ENCODE results near the gene AP1AR. TPM values are rescaled to one million over a fixed set of nuclear protein-coding genes. Genes with fewer than 3 reads are reported as not detected.

AP1AR gene
- total and polyA plus RNA-seq, 2 donors (not counting 3 experiments of a cell fraction or from before 2014, with no cell fraction given): 6.6 to 18.6 TPM

GRCh38 chr4:112185334-112185733 lies 46.3 kb upstream of the AP1AR start:
- ChIA-PET POLR2A (no interaction called here), CTCF (interaction anchor here (1.1 kb wide), 1 partner anchor 8 kb away, joined by 3 read pairs; no protein-coding TSS in a partner anchor)
- H3K79me2 ChIP-seq (ENCODE audit: control insufficient read depth, insufficient read depth, low read length): peaks cover 8% of the 10 kb centered on the region
- FAIRE-seq (no peak), DNase-seq (ENCODE audit: low read depth, low spot score) (no peak)
- no peaks in the 10 kb centered on the region for H3K4me1 ChIP-seq (ENCODE audit: control insufficient read depth, extremely low read depth, insufficient read depth, low read length)
- no peak for TF ChIP-seq CTCF (IDR thresholded peaks at IDR 0.05; ENCODE audit: extremely low read depth in 1 of 2, insufficient read depth in 1 of 2, low read depth in 1 of 2, low read length in 2 of 2)
- no peak for TF ChIP-seq POLR2A (IDR thresholded peaks at IDR 0.05; ENCODE audit: low read depth, low read length)
- no peak for TF ChIP-seq POLR2AphosphoS5 (IDR thresholded peaks at IDR 0.05; ENCODE audit: insufficient read depth, low read depth, low read length)
- TF ChIP-seq FOS (IDR thresholded peaks at IDR 0.05; ENCODE audit: borderline replicate concordance, insufficient read depth, low read length): no peak
- no peak for TF ChIP-seq EZH2 (IDR thresholded peaks at IDR 0.05; ENCODE audit: borderline replicate concordance, low read depth, low read length, severe bottlenecking)
- TF ChIP-seq GATA2 (IDR thresholded peaks at IDR 0.05; ENCODE audit: insufficient read depth, insufficient read length, low read depth, low read length): no peak
- no peak for TF ChIP-seq JUN (IDR thresholded peaks at IDR 0.05; ENCODE audit: borderline replicate concordance, insufficient read depth, insufficient read length, low read depth)
- no peak for TF ChIP-seq MYC (IDR thresholded peaks at IDR 0.05; ENCODE audit: low read depth, low read length)
- no peak for TF ChIP-seq MAX (IDR thresholded peaks at IDR 0.05; ENCODE audit: insufficient read depth, insufficient read length)
- no peak overlapping the region for H3K27ac ChIP-seq (ENCODE audit: insufficient read depth, low read depth, low read length)
- H4K20me1 ChIP-seq (replicated peaks; ENCODE audit: control insufficient read depth, extremely low read depth, insufficient read depth, low read length): no peaks in the 10 kb centered on the region
- H3K36me3 ChIP-seq (ENCODE audit: control insufficient read depth in 2 of 2, extremely low read depth in 1 of 2, insufficient read depth in 2 of 2, low read length in 2 of 2): no peaks in the 10 kb centered on the region
- H2AFZ ChIP-seq (ENCODE audit: low read depth, low read length): no peak overlapping the region
- no TSS peak for BruUV-seq (replicated peaks)
- no peaks in the 10 kb centered on the region for H3K27me3 ChIP-seq (ENCODE audit: control insufficient read depth in 2 of 2, insufficient read depth in 2 of 2, low read length in 2 of 2)
- intact Hi-C loops (cut with micrococcal nuclease) (loop anchor here (5.0 kb wide), 1 partner anchor 88 kb away; no protein-coding TSS in a partner anchor), dilution Hi-C loops (cut with MboI; ENCODE audit: extremely low pct_ligation_motif_present, low sequenced_read_pairs) (no loop called here)
- no peaks in the 10 kb centered on the region for H3K9me1 ChIP-seq (replicated peaks; ENCODE audit: control insufficient read depth, extremely low read depth, insufficient read depth, low read length)
- no peaks in the 10 kb centered on the region for H3K9me3 ChIP-seq (replicated peaks; ENCODE audit: control insufficient read depth, insufficient read depth, low read length)
- H3K4me3 ChIP-seq (replicated peaks in 1 of 3; ENCODE audit: insufficient read depth in 1 of 3, low read depth in 1 of 3, low read length in 3 of 3): no peak overlapping the region
- H3K9ac ChIP-seq (replicated peaks; ENCODE audit: extremely low read depth, insufficient read depth, low read length): no peak overlapping the region
- no peak overlapping the region for H3K4me2 ChIP-seq (ENCODE audit: insufficient read depth, low read length)
